ENCODE measurements around the gene TBC1D17. TPM values are rescaled to one million over a fixed set of nuclear protein-coding genes. Genes with fewer than 3 reads are reported as not detected.

Gene TBC1D17
- total and polyA plus RNA-seq, 2 of the 13 experiments (the other 11 are each of a cell fraction or from before 2014, with no cell fraction given), result 9.7 to 16.9 TPM

DNA sequence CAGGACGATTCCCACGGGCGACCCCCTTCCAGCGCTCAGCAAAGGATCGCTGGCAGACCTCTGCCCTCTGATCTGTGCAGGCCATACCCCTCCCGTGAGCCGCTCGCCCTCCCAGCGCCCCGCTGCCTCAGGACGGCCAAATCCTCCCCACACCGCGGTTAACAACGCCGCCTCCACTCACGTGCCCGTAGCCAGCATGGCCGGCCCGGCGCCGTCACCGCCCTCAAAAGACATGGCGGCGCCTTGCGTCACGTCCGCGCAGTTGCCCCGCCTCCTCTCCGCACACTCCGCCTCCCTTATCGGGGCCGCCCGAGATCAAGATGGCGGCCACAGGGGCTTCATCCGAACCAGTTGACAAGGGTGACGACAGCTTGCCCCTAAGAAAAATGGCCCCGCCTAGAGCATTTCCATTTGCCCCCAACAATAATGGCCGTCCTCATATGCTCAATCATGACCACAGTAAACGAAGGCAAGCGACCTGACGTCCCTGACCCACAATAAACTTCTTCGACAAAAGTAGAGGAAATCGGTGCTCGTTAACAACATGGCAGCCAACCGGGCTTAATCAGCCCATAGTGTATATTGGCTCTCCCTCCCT, 981 bp upstream of the TBC1D17 start (continued):
- TF ChIP-seq, protein P1, sequence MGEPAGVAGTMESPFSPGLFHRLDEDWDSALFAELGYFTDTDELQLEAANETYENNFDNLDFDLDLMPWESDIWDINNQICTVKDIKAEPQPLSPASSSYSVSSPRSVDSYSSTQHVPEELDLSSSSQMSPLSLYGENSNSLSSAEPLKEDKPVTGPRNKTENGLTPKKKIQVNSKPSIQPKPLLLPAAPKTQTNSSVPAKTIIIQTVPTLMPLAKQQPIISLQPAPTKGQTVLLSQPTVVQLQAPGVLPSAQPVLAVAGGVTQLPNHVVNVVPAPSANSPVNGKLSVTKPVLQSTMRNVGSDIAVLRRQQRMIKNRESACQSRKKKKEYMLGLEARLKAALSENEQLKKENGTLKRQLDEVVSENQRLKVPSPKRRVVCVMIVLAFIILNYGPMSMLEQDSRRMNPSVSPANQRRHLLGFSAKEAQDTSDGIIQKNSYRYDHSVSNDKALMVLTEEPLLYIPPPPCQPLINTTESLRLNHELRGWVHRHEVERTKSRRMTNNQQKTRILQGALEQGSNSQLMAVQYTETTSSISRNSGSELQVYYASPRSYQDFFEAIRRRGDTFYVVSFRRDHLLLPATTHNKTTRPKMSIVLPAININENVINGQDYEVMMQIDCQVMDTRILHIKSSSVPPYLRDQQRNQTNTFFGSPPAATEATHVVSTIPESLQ (CRISPR knock-in tag; conservative IDR thresholded peaks at IDR 0.05), result no peak
- TF ChIP-seq ZBTB7B (CRISPR knock-in tag; IDR thresholded peaks at IDR 0.05) (0 out of 2 replicates have a peak, but pooled peaks have one; percentile 52), MIXL1 (CRISPR knock-in tag; IDR thresholded peaks at IDR 0.05) (peak; percentile 49; the same call in 1 of the 2 replicates), KDM4B (CRISPR knock-in tag; IDR thresholded peaks at IDR 0.05) (no peak; the same call in 1 of the 2 replicates), ZBTB21 (CRISPR knock-in tag; IDR thresholded peaks at IDR 0.05) (peak; percentile 81), GPBP1L1 (CRISPR knock-in tag; IDR thresholded peaks at IDR 0.05) (no peak), ZBTB3 (CRISPR knock-in tag; IDR thresholded peaks at IDR 0.05; ENCODE audit: borderline replicate concordance, low read depth) (no peak; the same call in 1 of the 2 replicates), PTBP1 (IDR thresholded peaks at IDR 0.05; ENCODE audit: low read depth, low read length, poor library complexity, severe bottlenecking) (no peak), STAT6 (CRISPR knock-in tag; IDR thresholded peaks at IDR 0.05; ENCODE audit: borderline replicate concordance) (no peak), PRDM4 (CRISPR knock-in tag; IDR thresholded peaks at IDR 0.05; ENCODE audit: borderline replicate concordance) (no peak), MED1 (CRISPR knock-in tag; IDR thresholded peaks at IDR 0.05) (peak; percentile 44; the same call in 1 of the 2 replicates), POLR2AphosphoS2 (IDR thresholded peaks at IDR 0.05; ENCODE audit: low read depth, low read length) (no peak), ZNF761 (CRISPR knock-in tag; conservative IDR thresholded peaks at IDR 0.05) (peak; percentile 38; the same call in 1 of the 2 replicates), ATF2 (CRISPR knock-in tag; IDR thresholded peaks at IDR 0.05) (peak; percentile 85)
- TF ChIP-seq, protein P2, sequence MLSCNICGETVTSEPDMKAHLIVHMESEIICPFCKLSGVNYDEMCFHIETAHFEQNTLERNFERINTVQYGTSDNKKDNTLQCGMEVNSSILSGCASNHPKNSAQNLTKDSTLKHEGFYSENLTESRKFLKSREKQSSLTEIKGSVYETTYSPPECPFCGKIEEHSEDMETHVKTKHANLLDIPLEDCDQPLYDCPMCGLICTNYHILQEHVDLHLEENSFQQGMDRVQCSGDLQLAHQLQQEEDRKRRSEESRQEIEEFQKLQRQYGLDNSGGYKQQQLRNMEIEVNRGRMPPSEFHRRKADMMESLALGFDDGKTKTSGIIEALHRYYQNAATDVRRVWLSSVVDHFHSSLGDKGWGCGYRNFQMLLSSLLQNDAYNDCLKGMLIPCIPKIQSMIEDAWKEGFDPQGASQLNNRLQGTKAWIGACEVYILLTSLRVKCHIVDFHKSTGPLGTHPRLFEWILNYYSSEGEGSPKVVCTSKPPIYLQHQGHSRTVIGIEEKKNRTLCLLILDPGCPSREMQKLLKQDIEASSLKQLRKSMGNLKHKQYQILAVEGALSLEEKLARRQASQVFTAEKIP (CRISPR knock-in tag; IDR thresholded peaks at IDR 0.05; ENCODE audit: borderline replicate concordance), result no peak
